VCaP (cell line): ENCODE results near the gene CDKN2B.

Experiments used
- H3K27ac ChIP-seq: fragments of 450-650 bp; 2 replicates; pipeline ENCODE4 v1.5.1; 2017
- CTCF ChIP-seq: fragments of 450-650 bp; conservative IDR thresholded peaks from 2 replicates; pipeline ENCODE4 v1.5.1; 2017; ENCODE audit warnings: mild to moderate bottlenecking, moderate library complexity

Gene CDKN2B

DNA sequence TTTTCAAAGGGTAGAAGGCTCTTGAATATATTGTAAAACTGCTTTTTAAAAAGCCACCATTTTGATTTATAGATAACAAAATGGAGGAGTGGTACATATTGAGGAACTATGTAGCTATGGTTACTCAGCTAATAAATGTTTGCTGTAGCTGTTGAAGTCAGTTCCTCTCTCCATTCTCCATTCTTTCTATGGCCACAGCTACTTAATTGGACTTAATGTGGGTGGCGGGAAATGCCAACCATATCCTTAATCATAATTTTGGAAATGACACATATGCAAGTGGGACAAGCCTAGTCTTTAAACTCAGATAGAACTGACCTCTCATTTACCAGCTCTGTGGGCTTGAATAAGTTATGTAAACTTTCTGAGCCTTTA, 25.6 kb downstream of the CDKN2B start:
- no peak for TF ChIP-seq CTCF
- no peak overlapping the region for H3K27ac ChIP-seq

GRCh38 chr9:21982861-21983560, 26.1 kb downstream of the CDKN2B start:
- no peak for TF ChIP-seq CTCF
- H3K27ac ChIP-seq: no peak overlapping the region

DNA sequence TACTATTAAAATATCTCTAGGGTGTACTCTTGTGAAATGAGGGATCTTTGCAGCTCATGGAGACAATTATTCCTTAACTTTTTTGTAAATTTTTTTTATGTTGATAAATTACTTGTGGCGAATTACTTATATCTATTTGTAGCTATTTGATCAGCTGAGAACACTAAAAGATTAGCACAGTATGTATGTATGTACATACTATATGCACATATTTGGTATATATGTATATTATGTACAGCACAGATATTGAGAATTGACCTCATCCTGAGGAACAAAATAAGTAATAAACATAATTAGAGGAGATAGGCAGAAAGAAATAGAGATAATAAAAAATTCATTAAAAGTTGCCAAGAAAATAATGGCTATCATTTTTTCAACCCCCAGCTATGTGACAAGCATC, 26.7 kb downstream of the CDKN2B start:
- no peak for TF ChIP-seq CTCF
- no peak overlapping the region for H3K27ac ChIP-seq

- no peak overlapping the region for H3K27ac ChIP-seq
- TF ChIP-seq CTCF: no peak
Observed at GRCh38 chr9:21976334-21976875, 32.7 kb downstream of the CDKN2B start.

GRCh38 chr9:21974722-21975409, 34.2 kb downstream of the CDKN2B start:
- TF ChIP-seq CTCF: no peak
- peak overlapping the region; percentile 60; the same call in 1 of the 2 replicates for H3K27ac ChIP-seq

DNA sequence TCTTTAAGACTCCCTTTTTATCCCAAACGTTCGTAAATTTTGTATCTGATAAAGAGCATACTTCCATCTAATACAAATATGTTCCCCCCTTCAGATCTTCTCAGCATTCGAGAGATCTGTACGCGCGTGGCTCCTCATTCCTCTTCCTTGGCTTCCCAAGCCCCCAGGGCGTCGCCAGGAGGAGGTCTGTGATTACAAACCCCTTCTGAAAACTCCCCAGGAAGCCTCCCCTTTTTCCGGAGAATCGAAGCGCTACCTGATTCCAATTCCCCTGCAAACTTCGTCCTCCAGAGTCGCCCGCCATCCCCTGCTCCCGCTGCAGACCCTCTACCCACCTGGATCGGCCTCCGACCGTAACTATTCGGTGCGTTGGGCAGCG, 34.8 kb downstream of the CDKN2B start:
- TF ChIP-seq CTCF: no peak
- peak overlapping the region; percentile 60; the same call in 1 of the 2 replicates for H3K27ac ChIP-seq

DNA sequence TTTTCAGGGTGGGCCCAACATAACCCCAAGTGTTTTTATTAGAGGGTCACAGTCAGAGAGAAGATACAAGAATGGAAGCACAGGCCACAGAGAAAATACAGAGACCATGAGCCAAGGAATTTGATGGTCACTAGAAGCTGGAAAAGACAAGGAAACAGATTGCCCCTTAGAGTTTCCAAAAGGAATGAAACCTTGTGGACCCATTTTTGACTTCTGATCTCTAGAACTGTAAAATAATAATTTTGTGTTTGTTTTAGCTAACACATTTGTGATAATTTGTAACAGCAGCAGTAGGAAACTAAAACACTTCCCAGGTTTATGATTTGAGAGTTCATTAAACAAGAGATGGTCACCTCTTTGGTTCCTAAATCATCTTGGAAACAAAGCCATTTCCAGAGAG, 36.7 kb downstream of the CDKN2B start:
- no peak overlapping the region for H3K27ac ChIP-seq
- no peak for TF ChIP-seq CTCF
